HEK293T (cell line): ENCODE measurements around the gene RABGAP1L.

Experiments
- CTCF ChIA-PET: fragments of 350-600 bp; formaldehyde crosslinking; extraction: SDS; loops from one replicate; lab custom pipeline; 2021; ENCODE audit warnings: antibody characterized with exemption, inconsistent platforms; lab: Yijun Ruan, JAX
- POLR2A ChIA-PET: fragments of 350-600 bp; formaldehyde crosslinking; extraction: SDS; loops from one replicate; lab custom pipeline; 2020; ENCODE audit warnings: antibody characterized with exemption, inconsistent platforms; lab: Yijun Ruan, JAX
- DNase-seq: peaks from one replicate; pipeline ENCODE4 v3.0.0; 2012; ENCODE audit warnings: mixed read lengths; ENCODE audit errors: extremely low spot score
- ARNT ChIP-seq: fragments of 450-650 bp; IDR thresholded peaks from 2 replicates; pipeline ENCODE4 v1.6.1; 2017; ENCODE audit warnings: mild to moderate bottlenecking
- BHLHE40 ChIP-seq: fragments of 450-650 bp; IDR thresholded peaks from 2 replicates; pipeline ENCODE4 v1.6.1; 2016; ENCODE audit warnings: mild to moderate bottlenecking, moderate library complexity, borderline replicate concordance
- CTBP1 ChIP-seq: fragments of 450-650 bp; IDR thresholded peaks from 2 replicates; pipeline ENCODE4 v1.6.1; 2016; ENCODE audit warnings: borderline replicate concordance
- ELF4 ChIP-seq: fragments of 450-650 bp; IDR thresholded peaks from 2 replicates; pipeline ENCODE4 v1.6.1; 2017; ENCODE audit warnings: antibody characterized with exemption
- FOXA1 ChIP-seq: fragments of 450-650 bp; IDR thresholded peaks from 2 replicates; pipeline ENCODE4 v1.6.1; 2016; ENCODE audit warnings: mild to moderate bottlenecking
- FOXK2 ChIP-seq: fragments of 450-650 bp; IDR thresholded peaks from 2 replicates; pipeline ENCODE4 v1.6.1; 2016; ENCODE audit warnings: mild to moderate bottlenecking
- FOXM1 ChIP-seq: fragments of 450-650 bp; IDR thresholded peaks from 2 replicates; pipeline ENCODE4 v1.6.1; 2017; ENCODE audit warnings: mild to moderate bottlenecking, borderline replicate concordance
- HDGF ChIP-seq: fragments of 450-650 bp; IDR thresholded peaks from 2 replicates; pipeline ENCODE4 v1.6.1; 2017; ENCODE audit warnings: antibody characterized with exemption, borderline replicate concordance
- L3MBTL2 ChIP-seq: fragments of 450-650 bp; conservative IDR thresholded peaks from 2 replicates; pipeline ENCODE4 v1.6.1; 2016; ENCODE audit warnings: mild to moderate bottlenecking
- LEF1 ChIP-seq: fragments of 450-650 bp; IDR thresholded peaks from 2 replicates; pipeline ENCODE4 v1.6.1; 2017; ENCODE audit warnings: mild to moderate bottlenecking, borderline replicate concordance
- NFRKB ChIP-seq: fragments of 450-650 bp; IDR thresholded peaks from 2 replicates; pipeline ENCODE4 v1.6.1; 2016; ENCODE audit warnings: mild to moderate bottlenecking, moderate library complexity
- SP1 ChIP-seq: fragments of 450-650 bp; IDR thresholded peaks from 2 replicates; pipeline ENCODE4 v1.6.1; 2017
- SUZ12 ChIP-seq: fragments of 450-650 bp; IDR thresholded peaks from 2 replicates; pipeline ENCODE4 v1.6.1; 2016; ENCODE audit warnings: mild to moderate bottlenecking
- TARDBP ChIP-seq: fragments of 450-650 bp; IDR thresholded peaks from 2 replicates; pipeline ENCODE4 v1.6.1; 2016
- ZNF384 ChIP-seq: fragments of 450-650 bp; IDR thresholded peaks from 2 replicates; pipeline ENCODE4 v1.6.1; 2016
- TF ChIP-seq, protein P1 (sequence below): fragments of 450-650 bp; IDR thresholded peaks from 2 replicates; pipeline ENCODE4 v1.6.1; 2016

Gene RABGAP1L

DNA sequence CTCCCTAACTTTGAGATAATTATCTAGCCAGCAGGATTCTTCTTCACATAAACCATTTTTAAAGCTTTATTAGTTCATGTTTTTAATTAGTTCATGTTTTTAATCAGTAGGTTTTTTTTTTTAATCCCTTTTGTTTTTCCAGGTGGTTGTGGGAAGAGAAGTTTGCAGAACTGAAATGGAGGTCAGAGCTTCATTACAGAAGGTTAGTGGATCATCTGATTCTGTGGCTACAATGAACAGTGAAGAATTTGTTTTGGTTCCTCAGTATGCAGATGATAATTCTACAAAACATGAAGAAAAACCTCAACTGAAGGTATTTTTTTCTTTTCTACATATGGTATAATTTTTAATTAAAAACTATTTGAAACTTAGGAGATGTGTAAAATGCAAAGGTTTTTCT lies 59.7 kb downstream of the RABGAP1L start:
- POLR2A ChIA-PET = no interaction called here
- CTCF ChIA-PET = no interaction called here
- no peak for DNase-seq
- TF ChIP-seq LEF1 (no peak), FOXA1 (no peak), L3MBTL2 (no peak), CTBP1 (no peak), SUZ12 (no peak), TARDBP (no peak), FOXM1 (no peak), ZNF384 (no peak), FOXK2 (no peak), HDGF (no peak), ARNT (no peak), ELF4 (no peak), SP1 (no peak), BHLHE40 (no peak), NFRKB (no peak)
- TF ChIP-seq, protein P1, sequence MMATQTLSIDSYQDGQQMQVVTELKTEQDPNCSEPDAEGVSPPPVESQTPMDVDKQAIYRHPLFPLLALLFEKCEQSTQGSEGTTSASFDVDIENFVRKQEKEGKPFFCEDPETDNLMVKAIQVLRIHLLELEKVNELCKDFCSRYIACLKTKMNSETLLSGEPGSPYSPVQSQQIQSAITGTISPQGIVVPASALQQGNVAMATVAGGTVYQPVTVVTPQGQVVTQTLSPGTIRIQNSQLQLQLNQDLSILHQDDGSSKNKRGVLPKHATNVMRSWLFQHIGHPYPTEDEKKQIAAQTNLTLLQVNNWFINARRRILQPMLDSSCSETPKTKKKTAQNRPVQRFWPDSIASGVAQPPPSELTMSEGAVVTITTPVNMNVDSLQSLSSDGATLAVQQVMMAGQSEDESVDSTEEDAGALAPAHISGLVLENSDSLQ = no peak

DNA sequence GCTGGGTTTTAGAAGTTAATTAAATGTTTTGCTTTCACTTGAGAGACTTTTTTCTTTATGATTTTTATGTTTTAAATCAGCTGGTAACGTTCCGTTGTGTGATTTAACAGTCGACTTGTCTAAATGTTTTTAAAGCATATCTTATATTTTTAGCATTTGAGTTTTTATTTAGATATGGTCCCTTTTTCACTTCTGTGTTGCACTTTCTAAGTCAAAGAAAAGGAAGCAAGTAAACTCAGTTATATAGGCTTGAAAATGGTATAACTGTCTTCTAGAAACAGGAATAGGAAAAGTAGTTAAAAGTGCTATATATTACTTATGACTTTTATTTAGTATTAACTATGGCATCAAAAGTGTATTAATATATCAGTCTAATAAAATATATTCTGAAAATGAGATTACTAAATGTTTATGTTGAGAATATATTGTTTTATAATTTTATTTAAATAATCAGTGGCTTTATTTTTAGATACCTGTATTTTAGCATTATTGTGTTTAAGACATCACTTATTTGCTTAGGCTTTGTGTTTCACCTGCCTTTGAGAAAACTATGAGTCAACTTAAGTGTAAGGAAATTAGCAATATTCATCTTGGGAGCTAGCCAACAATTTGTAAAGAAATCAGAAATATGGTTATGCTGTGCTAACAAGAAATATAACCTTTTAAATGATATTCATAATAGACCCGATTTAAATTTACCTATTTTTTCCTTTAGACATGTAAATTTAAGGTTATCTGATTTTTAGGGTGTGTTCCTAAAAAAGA lies 60.5 kb downstream of the RABGAP1L start:
- ChIA-PET POLR2A (no interaction called here), CTCF (no interaction called here)
- TF ChIP-seq BHLHE40 (no peak), LEF1 (no peak), ELF4 (no peak), ZNF384 (no peak), FOXM1 (no peak), FOXA1 (no peak), ARNT (no peak), HDGF (no peak), L3MBTL2 (no peak), TARDBP (no peak), CTBP1 (no peak), SP1 (no peak), SUZ12 (no peak), NFRKB (no peak), FOXK2 (no peak)
- TF ChIP-seq, protein P1 = no peak
- DNase-seq = no peak

- DNase-seq = no peak
- CTCF ChIA-PET = no interaction called here
- no peak for TF ChIP-seq ARNT
- TF ChIP-seq NFRKB = no peak
- TF ChIP-seq L3MBTL2 = no peak
- no peak for TF ChIP-seq CTBP1
- no peak for TF ChIP-seq ZNF384
- TF ChIP-seq FOXA1 = no peak
- TF ChIP-seq FOXK2 = no peak
- no peak for TF ChIP-seq SUZ12
- TF ChIP-seq SP1 = no peak
- no peak for TF ChIP-seq FOXM1
- no peak for TF ChIP-seq LEF1
- TF ChIP-seq TARDBP = no peak
- TF ChIP-seq HDGF = no peak
- no peak for TF ChIP-seq BHLHE40
- TF ChIP-seq, protein P1 = no peak
- no peak for TF ChIP-seq ELF4
- POLR2A ChIA-PET = no interaction called here
These were observed 62.4 kb downstream of the RABGAP1L start for GRCh38 chr1:174221681-174222080.

DNA sequence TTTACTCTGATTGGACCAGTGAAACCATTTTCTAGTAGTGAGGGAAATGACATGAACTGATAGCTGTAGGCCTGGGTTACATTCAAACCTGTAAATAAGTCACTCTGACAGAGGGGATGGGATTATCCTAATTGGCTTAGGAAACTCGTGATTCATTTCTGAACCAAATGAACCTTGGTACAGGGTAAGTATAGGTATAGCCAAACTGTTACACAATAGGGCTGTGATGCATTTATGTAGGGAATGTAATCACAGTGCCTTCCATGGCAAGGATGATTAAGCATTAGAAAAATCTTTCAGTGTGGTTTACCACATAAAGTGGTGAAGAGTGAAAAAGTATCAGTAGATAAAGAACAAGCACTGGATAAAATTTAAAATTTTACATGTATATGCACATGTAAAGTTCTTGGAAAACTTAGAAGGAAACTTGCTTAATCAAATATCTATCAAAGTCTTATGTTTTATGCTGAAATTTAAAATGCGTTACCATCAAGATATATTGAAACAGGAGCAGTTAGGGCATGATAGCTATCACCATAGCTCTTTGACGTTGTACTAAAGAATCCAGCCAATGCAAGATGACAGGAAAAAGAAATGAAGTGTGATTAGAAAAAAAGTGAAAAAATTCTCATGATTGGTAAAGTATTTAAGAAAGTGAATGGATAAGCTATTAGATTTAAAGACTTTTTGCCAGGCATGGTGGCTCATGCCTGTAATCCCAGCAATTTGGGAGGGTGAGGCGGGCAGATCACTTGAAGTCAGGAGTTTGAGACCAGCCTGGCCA lies 63.0 kb downstream of the RABGAP1L start:
- POLR2A ChIA-PET = no interaction called here
- CTCF ChIA-PET = no interaction called here
- TF ChIP-seq FOXK2 (no peak), FOXM1 (no peak), ZNF384 (peak; percentile 31; the same call in 1 of the 2 replicates)
- DNase-seq = no peak

DNA sequence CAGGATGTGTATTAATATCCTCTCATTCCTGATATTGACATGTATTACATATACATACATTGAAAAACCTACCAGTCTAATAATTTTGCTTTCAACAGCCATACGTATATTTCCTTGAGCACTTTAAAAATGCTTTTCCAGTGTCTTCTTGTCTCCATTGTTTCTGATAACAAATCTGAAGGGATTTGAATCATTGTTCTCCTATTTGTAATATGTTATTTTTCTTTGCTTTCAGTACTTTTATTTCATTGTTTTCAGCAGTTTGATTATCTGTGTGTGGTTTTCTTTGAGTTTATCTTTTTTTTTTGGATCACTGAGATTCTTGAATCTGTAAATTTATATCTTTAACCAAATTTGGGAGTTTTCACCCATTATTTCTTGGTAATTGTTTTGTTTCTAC lies 65.3 kb downstream of the RABGAP1L start:
- CTCF ChIA-PET = no interaction called here
- POLR2A ChIA-PET = no interaction called here
- TF ChIP-seq HDGF = no peak
- no peak for TF ChIP-seq FOXK2
- no peak for TF ChIP-seq FOXM1
- TF ChIP-seq NFRKB = no peak
- no peak for TF ChIP-seq ARNT
- no peak for TF ChIP-seq BHLHE40
- no peak for DNase-seq
